IPS-11a (cell line): ENCODE data around the gene DLK2.
"Not testable (repeated sequence)": the region's sequence is repeated elsewhere in the genome, so short reads cannot be mapped to it uniquely, and the experiment has no call there.

Experiments used
- H3K4me3 ChIP-seq: one replicate; pipeline ENCODE4 v1.5.1; 2013; ENCODE audit warnings: low read depth, low read length, control low read depth

DLK2 gene

GRCh38 chr6:43481591-43482236, 26.4 kb upstream of the DLK2 start:
- no peak overlapping the region for H3K4me3 ChIP-seq

- no peak overlapping the region for H3K4me3 ChIP-seq
Measured at GRCh38 chr6:43481075-43481474, 25.7 kb upstream of the DLK2 start.

- H3K4me3 ChIP-seq, result peak overlapping the region; percentile 61
Measured at GRCh38 chr6:43478008-43478372, 22.6 kb upstream of the DLK2 start.

- peak within 1 kb of the TSS; percentile 61 for H3K4me3 ChIP-seq
Measured at GRCh38 chr6:43477235-43478007, 22.1 kb upstream of the DLK2 start, which contains the start of gene TJAP1. TSS of gene TJAP1 (plus strand) at chr6:43477570. CDS start at chr6:43499002, 21,432 bp downstream.

GRCh38 chr6:43476746-43477145, 21.4 kb upstream of the DLK2 start:
- H3K4me3 ChIP-seq, result peak overlapping the region; percentile 20

GRCh38 chr6:43475516-43475915, 20.2 kb upstream of the DLK2 start:
- H3K4me3 ChIP-seq, result no peak overlapping the region

- H3K4me3 ChIP-seq, result no peak overlapping the region
Measured at GRCh38 chr6:43472515-43472914, 17.2 kb upstream of the DLK2 start.

- H3K4me3 ChIP-seq, result no peak overlapping the region
Measured at GRCh38 chr6:43471399-43471798, 16.1 kb upstream of the DLK2 start.

- no peak overlapping the region for H3K4me3 ChIP-seq
Measured at GRCh38 chr6:43469947-43470346, 14.6 kb upstream of the DLK2 start.

GRCh38 chr6:43468748-43469681, 13.7 kb upstream of the DLK2 start:
- H3K4me3 ChIP-seq, result no peak overlapping the region

GRCh38 chr6:43468240-43468639, 12.9 kb upstream of the DLK2 start:
- no peak overlapping the region for H3K4me3 ChIP-seq

GRCh38 chr6:43467752-43468151, 12.4 kb upstream of the DLK2 start:
- no peak overlapping the region for H3K4me3 ChIP-seq

GRCh38 chr6:43467265-43467664, 11.9 kb upstream of the DLK2 start:
- H3K4me3 ChIP-seq, result not testable (repeated sequence)

- H3K4me3 ChIP-seq, result no peak overlapping the region
Measured at GRCh38 chr6:43465948-43466347, 10.6 kb upstream of the DLK2 start.

- no peak overlapping the region for H3K4me3 ChIP-seq
Measured at GRCh38 chr6:43464337-43464736, 9.0 kb upstream of the DLK2 start.

GRCh38 chr6:43461936-43462335, 6.6 kb upstream of the DLK2 start:
- no peak overlapping the region for H3K4me3 ChIP-seq

- no peak overlapping the region for H3K4me3 ChIP-seq
Measured at GRCh38 chr6:43460032-43460431, 4.7 kb upstream of the DLK2 start.

GRCh38 chr6:43459535-43459934, 4.2 kb upstream of the DLK2 start:
- no peak overlapping the region for H3K4me3 ChIP-seq

- H3K4me3 ChIP-seq, result not testable (repeated sequence)
Measured at GRCh38 chr6:43458154-43458553, 2.8 kb upstream of the DLK2 start.

GRCh38 chr6:43457643-43458042, 2.3 kb upstream of the DLK2 start:
- H3K4me3 ChIP-seq, result no peak overlapping the region
